NCI-H1417 treated with DMSO at 0.1 percent for 48 hours (cell line): ENCODE data around the gene DCP1A.
A peak's percentile ranks its signal among the peaks of the same experiment; 100 is the strongest.
"Not testable (repeated sequence)": the region's sequence is repeated elsewhere in the genome, so short reads cannot be mapped to it uniquely, and the experiment has no call there.

Source experiments
- DNase-seq: peaks from one replicate; lab custom pipeline; 2025; lab: John Stamatoyannopoulos, UW

DCP1A gene

GRCh38 chr3:53347261-53348064 is at the start of gene DCP1A:
Gene DCP1A, minus strand, starts transcription at chr3:53347543. Its CDS starts 26 bp downstream, at chr3:53347517.
- peak; percentile 50 for DNase-seq

- no peak for DNase-seq
Observed at GRCh38 chr3:53384465-53385423, 37.4 kb upstream of the DCP1A start.

GRCh38 chr3:53382106-53382505 is 34.8 kb upstream of the DCP1A start:
- DNase-seq: no peak

GRCh38 chr3:53380306-53380705 is 33.0 kb upstream of the DCP1A start:
- DNase-seq: no peak

- no peak for DNase-seq
Observed at GRCh38 chr3:53379898-53380297, 32.6 kb upstream of the DCP1A start.

- no peak for DNase-seq
Observed at GRCh38 chr3:53377794-53378193, 30.5 kb upstream of the DCP1A start.

- DNase-seq: no peak
Observed at GRCh38 chr3:53376679-53377078, 29.3 kb upstream of the DCP1A start.

GRCh38 chr3:53375019-53375418 is 27.7 kb upstream of the DCP1A start:
- DNase-seq: peak; percentile 3

- DNase-seq: not testable (repeated sequence)
Observed at GRCh38 chr3:53370719-53371118, 23.4 kb upstream of the DCP1A start.

GRCh38 chr3:53361852-53362251 is 14.5 kb upstream of the DCP1A start:
- no peak for DNase-seq

GRCh38 chr3:53357458-53357857 is 10.1 kb upstream of the DCP1A start:
- DNase-seq: no peak

- no peak for DNase-seq
Observed at GRCh38 chr3:53354945-53355498, 7.7 kb upstream of the DCP1A start.

GRCh38 chr3:53353202-53353601 is 5.9 kb upstream of the DCP1A start:
- no peak for DNase-seq

GRCh38 chr3:53350652-53351051 is 3.3 kb upstream of the DCP1A start:
- DNase-seq: no peak

- DNase-seq: not testable (repeated sequence)
Observed at GRCh38 chr3:53348118-53348517, 775 bp upstream of the DCP1A start.

- DNase-seq: no peak
Observed at GRCh38 chr3:53346922-53347260, 452 bp downstream of the DCP1A start.

- DNase-seq: no peak
Observed at GRCh38 chr3:53346514-53346913, 829 bp downstream of the DCP1A start.

- DNase-seq: no peak
Observed at GRCh38 chr3:53342353-53342752, 5.0 kb downstream of the DCP1A start.

- DNase-seq: no peak
Observed at GRCh38 chr3:53337167-53337940, 10.0 kb downstream of the DCP1A start.

GRCh38 chr3:53334742-53335141 is 12.6 kb downstream of the DCP1A start:
- DNase-seq: no peak

GRCh38 chr3:53331871-53332270 is 15.5 kb downstream of the DCP1A start:
- DNase-seq: no peak

- DNase-seq: no peak
Observed at GRCh38 chr3:53329897-53330296, 17.4 kb downstream of the DCP1A start.
